Measurements from ENCODE around the gene KIZ.

DNA sequence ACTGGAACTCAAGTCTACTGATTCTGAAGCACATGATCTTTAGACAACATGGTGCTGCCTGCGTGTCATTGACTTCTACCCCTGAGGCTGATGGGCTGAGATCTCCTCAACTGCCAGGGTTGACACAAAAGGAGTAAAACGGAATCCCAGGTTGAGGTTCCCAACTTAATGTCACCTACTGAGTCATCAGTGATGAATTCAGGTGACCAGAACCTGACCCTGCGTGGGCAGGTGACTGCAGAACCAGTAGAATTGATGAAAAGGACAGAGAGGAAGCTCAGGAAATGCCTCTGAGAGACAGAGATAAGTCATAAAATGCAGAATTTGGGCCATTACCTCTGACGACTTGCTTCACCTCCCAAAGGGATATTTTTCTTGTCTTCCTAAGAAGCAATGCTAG lies 7.7 kb upstream of the KIZ start:
- TF ChIP-seq, protein P1, sequence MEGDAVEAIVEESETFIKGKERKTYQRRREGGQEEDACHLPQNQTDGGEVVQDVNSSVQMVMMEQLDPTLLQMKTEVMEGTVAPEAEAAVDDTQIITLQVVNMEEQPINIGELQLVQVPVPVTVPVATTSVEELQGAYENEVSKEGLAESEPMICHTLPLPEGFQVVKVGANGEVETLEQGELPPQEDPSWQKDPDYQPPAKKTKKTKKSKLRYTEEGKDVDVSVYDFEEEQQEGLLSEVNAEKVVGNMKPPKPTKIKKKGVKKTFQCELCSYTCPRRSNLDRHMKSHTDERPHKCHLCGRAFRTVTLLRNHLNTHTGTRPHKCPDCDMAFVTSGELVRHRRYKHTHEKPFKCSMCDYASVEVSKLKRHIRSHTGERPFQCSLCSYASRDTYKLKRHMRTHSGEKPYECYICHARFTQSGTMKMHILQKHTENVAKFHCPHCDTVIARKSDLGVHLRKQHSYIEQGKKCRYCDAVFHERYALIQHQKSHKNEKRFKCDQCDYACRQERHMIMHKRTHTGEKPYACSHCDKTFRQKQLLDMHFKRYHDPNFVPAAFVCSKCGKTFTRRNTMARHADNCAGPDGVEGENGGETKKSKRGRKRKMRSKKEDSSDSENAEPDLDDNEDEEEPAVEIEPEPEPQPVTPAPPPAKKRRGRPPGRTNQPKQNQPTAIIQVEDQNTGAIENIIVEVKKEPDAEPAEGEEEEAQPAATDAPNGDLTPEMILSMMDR (IDR thresholded peaks at IDR 0.05), result no peak
- TF ChIP-seq POLR2A (IDR thresholded peaks at IDR 0.05), result no peak
